WI38 (cell line): ENCODE results near the gene AGER.
A peak's percentile ranks its signal among the peaks of the same experiment; 100 is the strongest.

Source experiments
- H3K4me3 ChIP-seq: 2 replicates; pipeline ENCODE4 v1.5.1; 2011; ENCODE audit warnings: low read depth, mild to moderate bottlenecking, control low read depth, low read length
- TF ChIP-seq, protein P1 (sequence below): IDR thresholded peaks from 2 replicates; pipeline ENCODE4 v1.5.1; 2012; ENCODE audit warnings: low read depth, mild to moderate bottlenecking, control low read depth, low read length

AGER gene

DNA sequence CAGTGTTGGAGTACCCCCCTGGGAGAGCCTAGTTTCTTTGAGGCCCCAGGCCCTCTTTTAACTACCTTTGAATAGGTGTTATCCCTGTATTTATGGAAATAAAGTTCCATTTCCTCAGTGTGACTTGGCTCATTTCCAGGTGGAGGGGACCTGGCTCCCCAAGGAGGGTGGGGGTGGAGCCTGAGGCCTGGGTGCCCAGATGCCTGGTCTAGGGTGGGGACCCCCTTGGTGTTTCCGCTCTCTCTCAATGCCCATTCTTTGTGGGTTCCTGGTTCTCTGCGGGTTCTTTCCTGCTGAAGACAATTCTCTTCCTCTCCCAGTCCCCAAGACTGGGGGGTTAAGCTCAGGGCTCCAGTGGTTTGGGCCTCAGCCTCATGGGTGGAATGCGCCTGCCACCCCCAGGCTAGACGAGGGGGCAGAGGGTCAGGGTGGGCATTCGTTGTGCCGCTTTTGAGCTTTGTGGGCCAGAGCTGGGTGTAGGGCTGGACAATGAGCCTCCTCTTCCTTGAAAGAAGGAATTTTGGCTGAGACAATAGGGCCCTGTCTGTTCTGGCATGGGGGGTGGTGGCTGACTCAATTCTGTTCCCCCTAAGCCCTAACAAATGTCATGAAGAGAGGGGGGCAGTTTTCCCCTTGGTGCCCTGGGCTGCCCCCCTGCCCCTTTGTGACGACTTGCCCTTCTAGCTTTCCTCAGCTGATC is 20.3 kb downstream of the AGER start:
- TF ChIP-seq, protein P1, sequence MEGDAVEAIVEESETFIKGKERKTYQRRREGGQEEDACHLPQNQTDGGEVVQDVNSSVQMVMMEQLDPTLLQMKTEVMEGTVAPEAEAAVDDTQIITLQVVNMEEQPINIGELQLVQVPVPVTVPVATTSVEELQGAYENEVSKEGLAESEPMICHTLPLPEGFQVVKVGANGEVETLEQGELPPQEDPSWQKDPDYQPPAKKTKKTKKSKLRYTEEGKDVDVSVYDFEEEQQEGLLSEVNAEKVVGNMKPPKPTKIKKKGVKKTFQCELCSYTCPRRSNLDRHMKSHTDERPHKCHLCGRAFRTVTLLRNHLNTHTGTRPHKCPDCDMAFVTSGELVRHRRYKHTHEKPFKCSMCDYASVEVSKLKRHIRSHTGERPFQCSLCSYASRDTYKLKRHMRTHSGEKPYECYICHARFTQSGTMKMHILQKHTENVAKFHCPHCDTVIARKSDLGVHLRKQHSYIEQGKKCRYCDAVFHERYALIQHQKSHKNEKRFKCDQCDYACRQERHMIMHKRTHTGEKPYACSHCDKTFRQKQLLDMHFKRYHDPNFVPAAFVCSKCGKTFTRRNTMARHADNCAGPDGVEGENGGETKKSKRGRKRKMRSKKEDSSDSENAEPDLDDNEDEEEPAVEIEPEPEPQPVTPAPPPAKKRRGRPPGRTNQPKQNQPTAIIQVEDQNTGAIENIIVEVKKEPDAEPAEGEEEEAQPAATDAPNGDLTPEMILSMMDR: no peak
- H3K4me3 ChIP-seq: no peak overlapping the region

DNA sequence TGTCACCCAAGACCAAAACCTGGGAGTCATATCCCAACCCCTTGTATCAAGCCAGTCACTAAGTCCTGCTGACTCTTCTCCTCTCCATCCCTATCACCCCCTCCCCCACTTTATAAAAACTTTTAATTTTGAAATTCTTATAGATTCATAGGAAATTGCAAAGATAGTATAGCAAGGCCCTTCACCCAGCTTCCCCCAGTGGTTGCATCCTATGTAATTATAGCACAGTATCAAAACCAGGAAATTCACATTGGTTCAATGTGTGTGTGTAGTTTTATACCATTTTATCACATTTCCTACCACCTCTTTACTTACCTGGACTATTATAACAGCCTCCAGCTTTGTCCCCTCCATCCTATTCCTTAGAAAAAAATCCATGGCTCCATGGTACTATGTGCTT is 26.0 kb downstream of the AGER start:
- no peak overlapping the region for H3K4me3 ChIP-seq
- TF ChIP-seq, protein P1: no peak

DNA sequence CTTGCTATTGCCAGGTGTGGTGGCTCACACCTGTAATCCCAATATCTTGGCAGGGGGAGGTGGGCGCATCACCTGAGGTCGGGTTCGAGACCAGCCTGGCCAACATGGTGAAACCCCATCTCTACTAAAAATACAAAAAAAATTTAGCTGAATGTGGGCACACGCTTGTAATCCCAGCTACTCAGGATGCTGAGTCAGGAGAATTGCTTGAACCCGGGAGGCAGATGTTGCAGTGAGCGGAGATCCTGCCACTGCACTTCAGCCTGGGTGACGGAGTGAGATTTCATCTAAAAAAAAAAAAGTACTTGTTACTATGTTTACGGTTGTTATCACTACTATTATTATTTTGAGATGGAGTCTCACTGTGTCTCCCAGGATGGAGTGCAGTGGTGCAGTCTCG is 27.2 kb downstream of the AGER start:
- TF ChIP-seq, protein P1: no peak
- no peak overlapping the region for H3K4me3 ChIP-seq

DNA sequence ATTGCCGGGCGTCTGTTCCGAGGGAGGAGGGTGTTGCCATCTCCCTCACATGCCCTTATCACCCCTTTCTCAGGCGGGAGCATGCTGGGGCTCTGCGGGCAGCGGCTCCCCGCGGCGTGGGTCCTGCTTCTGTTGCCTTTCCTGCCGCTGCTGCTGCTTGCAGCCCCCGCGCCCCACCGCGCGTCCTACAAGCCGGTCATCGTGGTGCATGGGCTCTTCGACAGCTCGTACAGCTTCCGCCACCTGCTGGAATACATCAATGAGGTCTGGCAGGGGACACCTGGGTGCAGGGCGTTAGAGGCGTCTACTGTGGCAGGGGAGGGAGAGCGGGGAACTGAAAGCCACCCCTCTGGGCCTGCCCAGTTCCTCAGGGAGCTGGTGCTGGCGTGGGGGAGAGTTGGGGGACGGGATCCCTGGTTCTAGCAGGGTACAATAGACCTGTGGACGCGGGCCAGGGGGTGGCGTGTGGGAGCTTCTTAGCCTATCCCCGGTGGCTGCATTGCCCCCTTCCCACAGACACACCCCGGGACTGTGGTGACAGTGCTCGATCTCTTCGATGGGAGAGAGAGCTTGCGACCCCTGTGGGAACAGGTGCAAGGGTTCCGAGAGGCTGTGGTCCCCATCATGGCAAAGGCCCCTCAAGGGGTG is 29.4 kb downstream of the AGER start:
- TF ChIP-seq, protein P1: peak; percentile 27; the same call in 1 of the 2 replicates
- H3K4me3 ChIP-seq: peak overlapping the region; percentile 73

DNA sequence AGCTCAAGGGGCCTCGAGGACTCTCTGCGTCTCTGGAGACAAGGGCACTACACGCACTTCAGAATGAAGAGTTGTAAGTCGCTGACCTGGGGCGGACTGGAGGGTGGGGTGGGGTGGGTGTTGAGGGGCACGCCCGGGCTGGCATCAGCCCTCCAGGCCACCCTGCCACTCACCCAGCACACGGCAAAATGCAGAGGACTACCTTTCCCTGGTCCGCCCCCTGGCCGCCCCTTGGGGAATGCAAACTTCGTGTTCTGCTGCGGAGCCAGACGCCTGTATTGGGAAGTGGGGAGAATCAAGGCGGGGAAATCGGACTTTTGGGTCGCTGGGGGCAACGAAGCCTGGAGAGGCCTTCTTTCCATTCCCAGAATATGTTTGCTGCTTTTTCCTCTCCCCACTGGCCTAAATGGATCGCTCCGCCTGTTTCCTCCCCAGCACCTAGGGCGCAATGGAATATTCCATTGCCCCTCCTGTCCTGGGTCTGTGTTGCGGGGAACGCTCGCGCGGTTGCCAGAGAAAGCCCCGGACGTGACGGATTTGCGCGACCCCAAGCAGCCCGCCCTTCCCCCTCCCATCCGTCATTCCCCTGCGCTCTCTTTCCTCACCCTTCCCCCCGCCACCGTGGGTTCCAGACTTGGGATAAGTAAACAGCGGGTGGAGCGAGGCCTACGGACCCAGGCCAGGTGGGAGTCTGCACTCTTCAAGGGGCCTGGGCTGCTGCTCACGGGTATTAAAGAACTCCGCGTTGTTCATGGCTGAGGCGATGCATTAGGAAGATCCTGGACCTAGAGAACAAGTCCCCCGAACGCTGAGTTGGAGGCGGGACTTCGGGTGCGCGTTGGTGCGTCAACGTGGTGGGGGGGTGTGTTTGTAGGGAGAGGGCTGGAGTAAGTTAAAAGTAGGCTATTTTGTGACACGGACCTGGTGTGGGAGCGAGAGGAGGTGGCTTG is 30.2 kb downstream of the AGER start, which contains the start of gene PPT2:
PPT2 (plus strand) TSS at position 578 of the 950 bp plus-strand sequence. CDS start 454 bp downstream, outside the sequence.
- TF ChIP-seq, protein P1: no peak
- peak within 1 kb of the TSS; percentile 73 for H3K4me3 ChIP-seq

DNA sequence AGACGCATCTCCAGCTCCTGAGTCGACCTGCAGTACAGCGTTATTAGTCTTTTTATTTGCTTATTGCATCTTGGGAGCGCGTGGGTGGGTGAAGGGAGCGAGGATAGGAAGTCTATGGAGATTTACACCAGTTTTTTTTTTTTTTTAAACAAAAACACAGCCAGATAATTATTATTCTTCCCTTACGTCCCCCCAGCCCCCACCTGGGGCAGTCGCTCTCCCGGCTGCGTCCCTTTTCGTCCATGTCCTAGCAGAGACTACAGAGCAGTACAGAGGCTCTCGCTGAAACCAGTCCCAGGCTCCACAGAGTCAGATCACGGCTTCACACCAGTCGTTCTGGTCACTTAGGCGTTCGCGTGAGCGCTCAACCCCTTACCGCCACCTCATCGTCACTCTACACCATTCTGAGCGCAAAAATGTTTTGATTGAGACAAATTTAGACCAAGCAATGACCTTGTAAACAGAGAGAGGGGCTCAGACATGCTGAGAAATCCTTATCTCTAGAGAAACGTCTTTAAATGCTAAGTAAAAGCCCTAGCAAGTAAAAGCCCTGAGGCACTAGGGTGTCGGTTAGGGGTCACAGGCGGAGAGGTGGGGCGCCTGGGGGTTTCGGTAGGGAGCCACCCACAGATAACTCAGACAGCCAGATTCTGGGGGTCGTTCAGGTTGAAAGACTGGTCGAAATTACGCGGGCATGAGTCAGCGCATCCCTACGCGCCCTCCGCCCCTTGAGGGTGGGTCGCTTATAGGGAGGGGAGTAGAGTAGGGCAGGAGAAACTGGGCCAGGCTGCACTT is 31.1 kb downstream of the AGER start:
- TF ChIP-seq, protein P1: no peak
- H3K4me3 ChIP-seq: peak overlapping the region; percentile 73
